ENCODE data around the gene MPPED1. TPM values are rescaled to one million over a fixed set of nuclear protein-coding genes. Genes with fewer than 3 reads are reported as not detected.

The MPPED1 gene
- total and polyA plus RNA-seq, 2 donors (not counting 3 experiments of a cell fraction or from before 2014, with no cell fraction given), result not detected

DNA sequence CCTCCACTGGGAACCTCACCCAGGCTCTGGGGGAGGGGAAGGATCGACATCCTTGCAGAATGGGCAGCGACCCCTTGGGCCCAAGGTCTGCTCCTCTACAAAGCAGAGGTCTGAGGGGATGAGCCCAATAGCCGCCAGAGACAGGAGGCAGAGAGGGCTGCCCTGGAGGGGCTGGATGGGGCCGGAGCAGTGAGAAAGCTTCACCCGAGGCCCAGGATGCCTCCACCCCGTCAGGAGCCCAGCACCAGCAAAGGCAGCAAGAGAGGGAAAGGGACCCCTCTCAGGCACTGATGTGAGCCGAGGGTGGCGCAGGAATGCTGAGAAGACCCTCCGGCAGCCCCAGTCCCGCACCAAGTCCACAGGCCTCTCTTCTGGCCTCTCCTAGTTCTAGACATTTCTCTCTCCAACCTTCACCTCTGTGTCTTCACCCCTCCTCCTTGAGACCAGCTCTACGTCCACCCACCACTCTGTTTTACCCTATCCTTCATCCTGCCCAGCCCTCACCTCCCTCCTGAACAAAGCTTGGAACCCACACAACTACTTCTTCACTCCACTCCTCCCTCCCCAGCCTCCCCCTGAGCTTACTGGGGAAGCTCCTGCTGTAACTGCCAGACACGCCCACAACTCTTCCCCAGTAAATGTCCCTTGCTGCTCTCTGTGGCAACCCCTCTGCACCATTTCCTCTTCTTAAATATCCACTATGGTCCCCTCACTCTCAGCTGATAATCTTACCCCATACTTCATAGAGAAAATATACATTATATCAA, 131.9 kb downstream of the MPPED1 start:
- Histone ChIP-seq H3K27me3 (ENCODE audit: control insufficient read depth in 2 of 2, insufficient read depth in 2 of 2, low read length in 2 of 2) (no peaks in the 10 kb centered on the region), H3K27ac (ENCODE audit: insufficient read depth, low read depth, low read length) (no peak overlapping the region), H3K9me3 (replicated peaks; ENCODE audit: control insufficient read depth, insufficient read depth, low read length) (no peaks in the 10 kb centered on the region), H3K9me1 (replicated peaks; ENCODE audit: control insufficient read depth, extremely low read depth, insufficient read depth, low read length) (no peaks in the 10 kb centered on the region), H2AFZ (ENCODE audit: low read depth, low read length) (no peak overlapping the region), H4K20me1 (replicated peaks; ENCODE audit: control insufficient read depth, extremely low read depth, insufficient read depth, low read length) (no peaks in the 10 kb centered on the region), H3K4me2 (ENCODE audit: insufficient read depth, low read length) (no peak overlapping the region), H3K9ac (replicated peaks; ENCODE audit: extremely low read depth, insufficient read depth, low read length) (no peak overlapping the region), H3K36me3 (ENCODE audit: control insufficient read depth in 2 of 2, extremely low read depth in 1 of 2, insufficient read depth in 2 of 2, low read length in 2 of 2) (no peaks in the 10 kb centered on the region), H3K79me2 (ENCODE audit: control insufficient read depth, insufficient read depth, low read length) (no peaks in the 10 kb centered on the region), H3K4me3 (replicated peaks in 1 of 3; ENCODE audit: insufficient read depth in 1 of 3, low read depth in 1 of 3, low read length in 3 of 3) (no peak overlapping the region), H3K4me1 (ENCODE audit: control insufficient read depth, extremely low read depth, insufficient read depth, low read length) (no peaks in the 10 kb centered on the region)
- no peak for FAIRE-seq
- dilution Hi-C loops (cut with MboI; ENCODE audit: extremely low pct_ligation_motif_present, low sequenced_read_pairs), result no loop called here
- intact Hi-C loops (cut with micrococcal nuclease), result no loop called here
- DNase-seq (ENCODE audit: low read depth, low spot score), result no peak
- TF ChIP-seq JUN (IDR thresholded peaks at IDR 0.05; ENCODE audit: borderline replicate concordance, insufficient read depth, insufficient read length, low read depth), result no peak
- no peak for TF ChIP-seq CTCF (IDR thresholded peaks at IDR 0.05; ENCODE audit: extremely low read depth in 1 of 2, insufficient read depth in 1 of 2, low read depth in 1 of 2, low read length in 2 of 2)
- TF ChIP-seq MYC (IDR thresholded peaks at IDR 0.05; ENCODE audit: low read depth, low read length), result no peak
- TF ChIP-seq EZH2 (IDR thresholded peaks at IDR 0.05; ENCODE audit: borderline replicate concordance, low read depth, low read length, severe bottlenecking), result no peak
- TF ChIP-seq FOS (IDR thresholded peaks at IDR 0.05; ENCODE audit: borderline replicate concordance, insufficient read depth, low read length), result no peak
- TF ChIP-seq GATA2 (IDR thresholded peaks at IDR 0.05; ENCODE audit: insufficient read depth, insufficient read length, low read depth, low read length), result no peak
- TF ChIP-seq POLR2A (IDR thresholded peaks at IDR 0.05; ENCODE audit: low read depth, low read length), result no peak
- TF ChIP-seq POLR2AphosphoS5 (IDR thresholded peaks at IDR 0.05; ENCODE audit: insufficient read depth, low read depth, low read length), result no peak
- CTCF ChIA-PET, result no interaction called here
- POLR2A ChIA-PET, result no interaction called here
- no TSS peak for BruUV-seq (replicated peaks)
